K562 (cell line): Measurements from ENCODE around the gene DCST1. TPM values are rescaled to one million over a fixed set of nuclear protein-coding genes. Genes with fewer than 3 reads are reported as not detected.

Source experiments
- DIDO1 ChIP-seq: fragments of 450-650 bp; IDR thresholded peaks from 2 replicates; pipeline ENCODE4 v1.6.1; 2016; ENCODE audit warnings: low read depth, missing biosample characterization, missing genetic modification characterization
- DPF2 ChIP-seq: fragments of 450-650 bp; IDR thresholded peaks from 2 replicates; pipeline ENCODE4 v1.6.1; 2016
- E2F4 ChIP-seq: sonication (generic); formaldehyde crosslinking; IDR thresholded peaks from 2 replicates; pipeline ENCODE4 v1.8.0; 2022; ENCODE audit warnings: mild to moderate bottlenecking, low read depth, missing genetic modification reagents
- ETV6 ChIP-seq, 3 experiments: fragments of 150-350 bp in 1 of 3; sonication (generic) in 1 of 3; formaldehyde crosslinking in 1 of 3; IDR thresholded peaks; 2 replicates each; pipeline versions ENCODE4 v1.6.1 to v1.8.0; 2014 to 2022; ENCODE audit warnings: borderline replicate concordance in 2 of 3, low read depth in 2 of 3, antibody characterized with exemption in 1 of 3, low read length in 1 of 3, mild to moderate bottlenecking in 1 of 3, missing genetic modification reagents in 1 of 3
- GATAD2A ChIP-seq: fragments of 450-650 bp; IDR thresholded peaks from 2 replicates; pipeline ENCODE4 v1.6.1; 2017
- KAT7 ChIP-seq: sonication (generic); formaldehyde crosslinking; IDR thresholded peaks from 2 replicates; pipeline ENCODE4 v1.8.0; 2022; ENCODE audit warnings: missing genetic modification reagents, mild to moderate bottlenecking, borderline replicate concordance
- MED1 ChIP-seq: sonication (generic); formaldehyde crosslinking; IDR thresholded peaks from 2 replicates; pipeline ENCODE4 v1.8.1; 2023; ENCODE audit warnings: missing genetic modification reagents, borderline replicate concordance
- PCBP1 ChIP-seq: fragments of 200-400 bp; formaldehyde crosslinking; IDR thresholded peaks from 2 replicates; pipeline ENCODE4 v1.6.1; 2018; ENCODE audit warnings: mild to moderate bottlenecking, low read depth, low read length; ENCODE audit not compliant: poor library complexity, severe bottlenecking
- PTBP1 ChIP-seq: fragments of 200-400 bp; formaldehyde crosslinking; IDR thresholded peaks from 2 replicates; pipeline ENCODE4 v1.6.1; 2017; ENCODE audit warnings: low read depth, low read length
- STAT5B ChIP-seq: fragments of 250-450 bp; sonication (Bioruptor Pico); IDR thresholded peaks from 2 replicates; pipeline ENCODE4 v1.8.0; 2021; ENCODE audit warnings: mild to moderate bottlenecking, inconsistent platforms
- TEAD1 ChIP-seq, 2 experiments: fragments of 450-650 bp in 1 of 2; sonication (generic) in 1 of 2; formaldehyde crosslinking; IDR thresholded peaks; 2 replicates each; pipeline versions ENCODE4 v1.4.0 to v1.8.0; 2020 to 2022; ENCODE audit warnings: mild to moderate bottlenecking in 2 of 2, missing genetic modification reagents in 1 of 2
- ZFP36 ChIP-seq: fragments of 150-350 bp; IDR thresholded peaks from 2 replicates; pipeline ENCODE4 v1.6.1; 2018; ENCODE audit warnings: low read length, low read depth; ENCODE audit not compliant: partially characterized antibody
- ZNF197 ChIP-seq: fragments of 200-800 bp; sonication (Bioruptor generic); IDR thresholded peaks from 2 replicates; pipeline ENCODE4 v1.6.1; 2016; ENCODE audit warnings: low read depth, missing genetic modification characterization, missing compliant biosample characterization
- ZNF282 ChIP-seq: sonication (generic); formaldehyde crosslinking; IDR thresholded peaks from 2 replicates; pipeline ENCODE4 v1.8.1; 2023; ENCODE audit warnings: missing genetic modification reagents
- ZNF318 ChIP-seq, 2 experiments: fragments of 450-650 bp; IDR thresholded peaks; 2 replicates each; pipeline ENCODE4 v1.6.1; 2016; ENCODE audit warnings: mild to moderate bottlenecking in 2 of 2, borderline replicate concordance in 1 of 2, low read depth in 1 of 2, moderate library complexity in 1 of 2
- ZNF384 ChIP-seq: IDR thresholded peaks from 2 replicates; pipeline ENCODE4 v1.6.1; 2012; ENCODE audit warnings: low read depth, low read length, improper control_type of control experiment
- polyA plus RNA-seq, 8 experiments: library from polyadenylated mRNA; depleted of rRNA in 4 of 8; stranded (reverse) in 5 of 8; unstranded in 3 of 8; fragments of >200 nt; fragmentation: Nextera tagmentation in 2 of 8; fragmentation: Illumina TruSeq in 1 of 8; extraction: Ambion mirVana in 2 of 8; extraction: Trizol in 1 of 8; gene quantifications; 2 replicates each; pipeline versions ENCODE4 v1.2.1 to v1.2.3, GENCODE V29; 2011 to 2014; ENCODE audit warnings: inconsistent platforms in 1 of 8, missing spikeins in 1 of 8
- total RNA-seq, 7 experiments: library from RNA; depleted of rRNA in 6 of 7; stranded (reverse); fragments of >200 nt in 6 of 7; fragmentation: Illumina TruSeq in 2 of 7; extraction: Trizol in 2 of 7; gene quantifications; 2 replicates each; pipeline versions ENCODE4 v1.2.1 to v1.2.3, GENCODE V29; 2011 to 2021; ENCODE audit warnings: low replicate concordance in 1 of 7

The DCST1 gene
- total and polyA plus RNA-seq, 9 of the 15 experiments (the other 6 are each of a cell fraction or from before 2014, with no cell fraction given): not detected

- TF ChIP-seq ZNF318 (IDR thresholded peaks at IDR 0.05; ENCODE audit: borderline replicate concordance in 1 of 2, low read depth in 1 of 2) (no peak), ZNF197 (CRISPR knock-in tag) (peak; percentile 60; the same call in 1 of the 2 replicates), PTBP1 (no peak), E2F4 (0 out of 2 replicates have a peak, but pooled peaks have one; percentile 40), ETV6 (IDR thresholded peaks at IDR 0.05; ENCODE audit: borderline replicate concordance in 1 of 2, low read depth in 2 of 2, low read length in 1 of 2) (0 out of 4 replicates have a peak, but pooled peaks of 1 of the 2 experiments have one; percentile 55), ETV6 (CRISPR knock-in tag; IDR thresholded peaks at IDR 0.05; ENCODE audit: borderline replicate concordance) (no peak), MED1 (CRISPR knock-in tag) (no peak), KAT7 (CRISPR knock-in tag) (peak; percentile 97; the same call in 1 of the 2 replicates), DIDO1 (tag) (no peak), ZNF384 (peak; percentile 25; the same call in 1 of the 2 replicates), ZFP36 (peak; percentile 4), ZNF282 (peak; percentile 85; the same call in 1 of the 2 replicates), GATAD2A (peak; percentile 88), TEAD1 (CRISPR knock-in tag; IDR thresholded peaks at IDR 0.05) (peak in 1 of 2 experiments; percentile 80; a peak in 2 of 4 replicates), STAT5B (no peak), DPF2 (peak; percentile 73; the same call in 1 of the 2 replicates), PCBP1 (peak; percentile 96)
Observed at GRCh38 chr1:155017041-155017945, 16.3 kb upstream of the DCST1 start (continued).
